H9 (cell line): ENCODE results near the gene SLC25A34. TPM values are rescaled to one million over a fixed set of nuclear protein-coding genes. Genes with fewer than 3 reads are reported as not detected.

Source experiments
- DNase-seq: peaks from one replicate; pipeline ENCODE4 v3.0.0-alpha.2; 2017
- H2AFZ ChIP-seq: one replicate; pipeline ENCODE4 v1.6.1; 2013; ENCODE audit warnings: mild to moderate bottlenecking, low read length, control low read depth, moderate library complexity
- H2AK5ac ChIP-seq: 2 replicates; pipeline ENCODE4 v1.6.1; 2013; ENCODE audit warnings: low read length, control low read depth, mixed read lengths; ENCODE audit not compliant: insufficient read length
- H2BK120ac ChIP-seq: one replicate; pipeline ENCODE4 v1.6.1; 2013; ENCODE audit warnings: low read depth, mild to moderate bottlenecking, low read length, control low read depth, inconsistent platforms; ENCODE audit not compliant: poor library complexity, severe bottlenecking
- H2BK12ac ChIP-seq: 2 replicates; pipeline ENCODE4 v1.6.1; 2013; ENCODE audit warnings: low read length, control low read depth, mixed read lengths, low read depth; ENCODE audit not compliant: insufficient read length
- H2BK15ac ChIP-seq: 2 replicates; pipeline ENCODE4 v1.6.1; 2013; ENCODE audit warnings: low read depth, low read length, control low read depth
- H2BK20ac ChIP-seq: one replicate; pipeline ENCODE4 v1.6.1; 2013; ENCODE audit warnings: low read depth, mild to moderate bottlenecking, low read length, control low read depth, inconsistent platforms; ENCODE audit not compliant: poor library complexity, severe bottlenecking
- H2BK5ac ChIP-seq: 2 replicates; pipeline ENCODE4 v1.6.1; 2013; ENCODE audit warnings: low read length, control low read depth, mixed read lengths; ENCODE audit not compliant: insufficient read length
- H3K14ac ChIP-seq: 2 replicates; pipeline ENCODE4 v1.6.1; 2013; ENCODE audit warnings: low read length, control low read depth; ENCODE audit not compliant: insufficient read depth
- H3K18ac ChIP-seq: 2 replicates; pipeline ENCODE4 v1.6.1; 2013; ENCODE audit warnings: low read depth, mild to moderate bottlenecking, mixed read lengths, low read length, control low read depth; ENCODE audit not compliant: insufficient read length
- H3K23ac ChIP-seq: 2 replicates; pipeline ENCODE4 v1.6.1; 2013; ENCODE audit warnings: low read length, control low read depth, mixed read lengths, low read depth; ENCODE audit not compliant: insufficient read length
- H3K23me2 ChIP-seq: 2 replicates; pipeline ENCODE4 v1.6.1; 2013; ENCODE audit warnings: low read depth, mild to moderate bottlenecking, mixed read lengths, low read length, control low read depth; ENCODE audit not compliant: insufficient read length, poor library complexity, severe bottlenecking
- H3K27ac ChIP-seq: 2 replicates; pipeline ENCODE4 v1.5.1; 2013; ENCODE audit warnings: low read length, control low read depth, mixed read lengths, low read depth; ENCODE audit not compliant: insufficient read length
- H3K27me3 ChIP-seq: 2 replicates; pipeline ENCODE4 v1.6.1; 2013; ENCODE audit warnings: low read length, control low read depth, inconsistent platforms; ENCODE audit not compliant: insufficient read depth
- H3K4ac ChIP-seq: 2 replicates; pipeline ENCODE4 v1.6.1; 2013; ENCODE audit warnings: low read depth, mild to moderate bottlenecking, control low read depth, inconsistent platforms, low read length, moderate library complexity
- H3K4me1 ChIP-seq: 2 replicates; pipeline ENCODE4 v1.6.1; 2013; ENCODE audit warnings: low read length, control low read depth, inconsistent platforms; ENCODE audit not compliant: insufficient read depth
- H3K4me2 ChIP-seq: 2 replicates; pipeline ENCODE4 v1.6.1; 2013; ENCODE audit warnings: low read length, control low read depth, mixed read lengths; ENCODE audit not compliant: insufficient read length, insufficient read depth
- H3K56ac ChIP-seq: 2 replicates; pipeline ENCODE4 v1.6.1; 2013; ENCODE audit warnings: low read depth, mild to moderate bottlenecking, mixed read lengths, low read length, control low read depth; ENCODE audit not compliant: insufficient read length
- H3K79me1 ChIP-seq: 2 replicates; pipeline ENCODE4 v1.6.1; 2013; ENCODE audit warnings: low read depth, mild to moderate bottlenecking, moderate library complexity, low read length, control low read depth, inconsistent platforms; ENCODE audit not compliant: insufficient read depth, poor library complexity, severe bottlenecking
- H3K79me2 ChIP-seq: 2 replicates; pipeline ENCODE4 v1.6.1; 2013; ENCODE audit warnings: low read length, control low read depth, inconsistent platforms; ENCODE audit not compliant: insufficient read depth
- H3K9ac ChIP-seq: 2 replicates; pipeline ENCODE4 v1.6.1; 2013; ENCODE audit warnings: low read length, control low read depth, mixed read lengths; ENCODE audit not compliant: insufficient read length; ENCODE audit errors: extremely low read depth
- H3K9me3 ChIP-seq: one replicate; pipeline ENCODE4 v1.6.1; 2013; ENCODE audit warnings: low read depth, low read length, inconsistent platforms; ENCODE audit not compliant: control insufficient read depth
- H3T11ph ChIP-seq: one replicate; pipeline ENCODE4 v1.6.1; 2013; ENCODE audit warnings: mild to moderate bottlenecking, low read length, control low read depth, inconsistent platforms
- H4K20me1 ChIP-seq: one replicate; pipeline ENCODE4 v1.6.1; 2013; ENCODE audit not compliant: control insufficient read depth, insufficient read length, insufficient read depth
- H4K5ac ChIP-seq: 2 replicates; pipeline ENCODE4 v1.6.1; 2013; ENCODE audit warnings: low read depth, mild to moderate bottlenecking, mixed read lengths, low read length, control low read depth; ENCODE audit not compliant: insufficient read length
- H4K8ac ChIP-seq: replicated peaks from 2 replicates; pipeline ENCODE4 v1.6.1; 2013; ENCODE audit warnings: low read length, control low read depth, mixed read lengths, low read depth; ENCODE audit not compliant: insufficient read length
- H4K91ac ChIP-seq: 2 replicates; pipeline ENCODE4 v1.6.1; 2013; ENCODE audit warnings: low read depth, mild to moderate bottlenecking, moderate library complexity, mixed read lengths, low read length, control low read depth; ENCODE audit not compliant: insufficient read length
- H3K27ac Mint-ChIP-seq, 3 experiments: 2 replicates in 2 of 3; 3 replicates in 1 of 3; pipeline ENCODE4 v1.8.0; 2020 to 2021; ENCODE audit warnings: mixed read lengths in 3 of 3, mild to moderate bottlenecking in 1 of 3, moderate library complexity in 1 of 3
- H3K27me3 Mint-ChIP-seq: 2 replicates; pipeline ENCODE4 v1.8.0; 2021; ENCODE audit warnings: low read depth, mild to moderate bottlenecking, moderate library complexity, mixed read lengths
- H3K36me3 Mint-ChIP-seq, 3 experiments: 2 replicates in 2 of 3; 3 replicates in 1 of 3; pipeline ENCODE4 v1.8.0; 2020 to 2021; ENCODE audit warnings: low read depth in 3 of 3, mixed read lengths in 3 of 3; ENCODE audit not compliant: insufficient read depth in 1 of 3
- H3K4me1 Mint-ChIP-seq, 2 experiments: 2 replicates each; pipeline ENCODE4 v1.8.0; 2020; ENCODE audit warnings: mixed read lengths in 2 of 2
- H3K4me3 Mint-ChIP-seq, 2 experiments: 2 replicates in 1 of 2; 3 replicates in 1 of 2; pipeline ENCODE4 v1.8.0; 2020 to 2021; ENCODE audit warnings: mild to moderate bottlenecking in 2 of 2, mixed read lengths in 2 of 2, moderate library complexity in 1 of 2
- H3K9me3 Mint-ChIP-seq, 2 experiments: 2 replicates in 1 of 2; 3 replicates in 1 of 2; pipeline ENCODE4 v1.8.0; 2020; ENCODE audit warnings: mild to moderate bottlenecking in 2 of 2, mixed read lengths in 2 of 2, moderate library complexity in 1 of 2
- CTCF ChIP-seq: fragments of 200-600 bp; sonication (generic); conservative IDR thresholded peaks from 3 replicates; pipeline ENCODE4 v1.8.0; 2021; ENCODE audit warnings: antibody characterized with exemption, mild to moderate bottlenecking
- WGBS: extraction: QIAGEN DNeasy Blood & Tissue Kit; methylation state at CpG from one replicate; pipeline ENCODE4 v1.1.7; 2013; ENCODE audit warnings: missing lambda C conversion rate, low lambda C conversion rate, mixed read lengths; ENCODE audit not compliant: insufficient read length; ENCODE audit errors: extremely low coverage; 5-methylcytosine and 5-hydroxymethylcytosine counted together
- total RNA-seq: library from RNA; stranded (reverse); gene quantifications from 2 replicates; pipeline ENCODE4 v1.2.1, GENCODE V29; 2021

The SLC25A34 gene
- total RNA-seq, 1 experiment from 2014 or later, result 1.5 TPM

GRCh38 chr1:15728937-15729657 is 7.0 kb upstream of the SLC25A34 start:
- TF ChIP-seq CTCF, result no peak
- H3T11ph ChIP-seq, result no peak overlapping the region
- no peak overlapping the region for H4K91ac ChIP-seq
- H3K4ac ChIP-seq, result no peak overlapping the region
- H3K9ac ChIP-seq, result no peak overlapping the region
- H3K23ac ChIP-seq, result no peak overlapping the region
- no peak overlapping the region for H3K14ac ChIP-seq
- no peak overlapping the region for H3K27ac ChIP-seq
- Mint-ChIP-seq H3K27me3 (no peaks in the 10 kb centered on the region), H3K4me1 (0 out of 4 replicates have a peak, but pooled peaks cover 0 to 3% of the 10 kb centered on the region in 2 experiments), H3K4me3 (no peak overlapping the region), H3K9me3 (no peaks in the 10 kb centered on the region), H3K27ac (no peak overlapping the region; a peak in 1 of 7 replicates), H3K36me3 (peaks cover 17 to 54% (median 46%) of the 10 kb centered on the region in 3 experiments; a peak in 5 of 7 replicates)
- H2AK5ac ChIP-seq, result no peak overlapping the region
- no peaks in the 10 kb centered on the region for H3K79me1 ChIP-seq
- H2BK12ac ChIP-seq, result no peak overlapping the region
- H3K79me2 ChIP-seq, result no peaks in the 10 kb centered on the region
- no peak overlapping the region for H2AFZ ChIP-seq
- WGBS, result no CpG with 5 or more reads among the region's 22 CpGs
- no peaks in the 10 kb centered on the region for H3K9me3 ChIP-seq
- H2BK5ac ChIP-seq, result no peak overlapping the region
- no peaks in the 10 kb centered on the region for H3K23me2 ChIP-seq
- no peaks in the 10 kb centered on the region for H4K20me1 ChIP-seq
- no peak overlapping the region for H2BK120ac ChIP-seq
- H2BK20ac ChIP-seq, result no peak overlapping the region
- no peak overlapping the region for H3K4me2 ChIP-seq
- no peak overlapping the region for H2BK15ac ChIP-seq
- H4K8ac ChIP-seq, result no peak overlapping the region
- no peak overlapping the region for H3K18ac ChIP-seq
- no peak overlapping the region for H3K56ac ChIP-seq
- H3K4me1 ChIP-seq, result no peaks in the 10 kb centered on the region
- H4K5ac ChIP-seq, result no peak overlapping the region
- no peaks in the 10 kb centered on the region for H3K27me3 ChIP-seq
- no peak for DNase-seq
